ENCODE results near the gene MEIS2. TPM values are rescaled to one million over a fixed set of nuclear protein-coding genes. Genes with fewer than 3 reads are reported as not detected.
A peak's percentile ranks its signal among the peaks of the same experiment; 100 is the strongest.

Gene MEIS2
- polyA plus RNA-seq, 1 donor from 2014 or later, result not detected

DNA sequence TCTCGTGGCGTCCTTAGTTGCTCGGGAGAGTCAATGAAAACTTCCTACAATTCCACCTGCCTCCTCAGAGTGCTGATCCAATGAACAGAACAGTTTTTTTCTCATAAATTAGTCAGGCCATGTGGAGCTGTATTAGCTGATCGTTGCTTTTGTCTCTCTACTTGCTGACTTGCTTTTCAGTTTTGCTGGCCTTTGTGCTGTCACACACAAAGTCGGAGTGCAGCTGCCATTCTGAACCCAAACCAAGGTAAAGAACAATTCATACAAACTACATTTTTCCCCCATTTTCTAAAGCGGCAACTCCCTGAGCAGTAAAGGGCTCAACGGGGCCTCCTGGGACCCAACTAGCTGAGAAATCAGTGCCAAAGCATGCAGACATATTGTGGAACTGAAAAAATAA lies 43.1 kb downstream of the MEIS2 start:
- H3K27ac Mint-ChIP-seq, result no peak overlapping the region
- peaks cover 2 to 7% (median 3%) of the 10 kb centered on the region in 3 donors for H3K9me3 Mint-ChIP-seq
- no peaks in the 10 kb centered on the region for H3K4me1 Mint-ChIP-seq
- H3K36me3 Mint-ChIP-seq, result no peaks in the 10 kb centered on the region
- H3K27me3 Mint-ChIP-seq, result no peaks in the 10 kb centered on the region
- no peak overlapping the region for H3K4me3 Mint-ChIP-seq

DNA sequence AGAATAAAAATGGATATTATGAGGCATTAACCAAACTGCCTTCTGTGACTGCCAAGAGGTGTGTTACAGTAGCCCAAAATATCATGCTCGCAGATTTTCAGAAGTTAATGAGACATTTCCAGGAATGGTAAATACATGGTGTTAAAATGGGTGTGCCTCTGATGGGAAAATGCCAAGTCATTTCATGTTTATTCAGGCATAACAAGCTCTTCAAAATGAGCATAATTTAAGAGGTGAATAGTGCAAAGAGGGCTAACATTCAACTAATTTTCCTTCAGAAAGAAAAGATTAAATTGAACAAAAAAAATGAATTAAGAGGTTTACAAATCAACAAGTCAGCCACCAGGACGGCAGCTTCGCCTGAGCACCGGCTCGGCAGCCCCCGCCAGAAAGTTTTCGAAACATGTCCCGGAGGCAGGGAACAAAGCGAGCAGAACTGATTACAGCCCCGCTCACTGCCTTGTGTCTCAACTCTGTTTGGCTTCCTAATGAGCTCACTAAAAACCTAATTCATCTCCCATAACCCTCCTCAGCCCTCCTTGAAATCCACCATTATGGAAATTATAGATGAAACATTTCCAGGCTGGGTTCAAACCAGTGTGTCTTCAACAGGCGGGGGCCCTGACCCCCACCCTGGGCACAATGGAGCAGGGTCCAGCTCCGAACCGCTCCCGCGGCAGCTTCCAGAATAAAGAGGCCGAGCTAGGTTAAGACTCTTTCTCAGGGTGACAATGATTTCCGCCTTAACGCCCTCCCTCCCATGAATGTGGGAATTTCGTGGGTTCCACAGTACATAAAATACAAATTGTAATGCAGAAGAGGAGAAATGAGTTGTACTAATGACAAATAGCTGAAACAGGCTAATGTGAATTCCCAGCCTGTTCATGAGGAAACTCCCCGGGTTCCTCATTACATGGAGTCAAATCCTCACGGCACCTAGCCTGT lies 43.9 kb downstream of the MEIS2 start:
- peaks cover 2 to 7% (median 3%) of the 10 kb centered on the region in 3 donors for H3K9me3 Mint-ChIP-seq
- H3K27ac Mint-ChIP-seq, result no peak overlapping the region
- H3K4me3 Mint-ChIP-seq, result no peak overlapping the region
- no peaks in the 10 kb centered on the region for H3K36me3 Mint-ChIP-seq
- no peaks in the 10 kb centered on the region for H3K27me3 Mint-ChIP-seq
- no peaks in the 10 kb centered on the region for H3K4me1 Mint-ChIP-seq

DNA sequence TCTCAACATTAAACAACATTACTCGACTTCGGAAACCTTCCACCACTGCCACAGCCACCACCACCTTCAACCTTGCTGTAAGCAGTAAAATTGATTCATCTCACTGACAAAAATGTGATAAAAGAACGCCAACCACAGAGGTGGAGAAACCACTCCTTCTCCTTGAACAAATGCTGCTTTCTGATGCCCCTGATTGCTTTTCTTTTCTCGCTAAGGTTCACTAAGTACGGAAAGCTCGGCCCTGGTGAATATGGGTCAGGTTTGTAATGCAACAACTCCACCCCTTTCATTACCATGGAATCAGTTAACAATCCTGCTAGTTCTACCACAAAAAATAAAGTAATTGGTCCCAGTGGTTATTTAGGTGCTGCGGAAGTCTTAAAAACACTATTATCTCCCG lies 44.9 kb downstream of the MEIS2 start:
- Mint-ChIP-seq H3K36me3 (no peaks in the 10 kb centered on the region), H3K9me3 (peaks cover 2 to 7% (median 3%) of the 10 kb centered on the region in 3 donors)

DNA sequence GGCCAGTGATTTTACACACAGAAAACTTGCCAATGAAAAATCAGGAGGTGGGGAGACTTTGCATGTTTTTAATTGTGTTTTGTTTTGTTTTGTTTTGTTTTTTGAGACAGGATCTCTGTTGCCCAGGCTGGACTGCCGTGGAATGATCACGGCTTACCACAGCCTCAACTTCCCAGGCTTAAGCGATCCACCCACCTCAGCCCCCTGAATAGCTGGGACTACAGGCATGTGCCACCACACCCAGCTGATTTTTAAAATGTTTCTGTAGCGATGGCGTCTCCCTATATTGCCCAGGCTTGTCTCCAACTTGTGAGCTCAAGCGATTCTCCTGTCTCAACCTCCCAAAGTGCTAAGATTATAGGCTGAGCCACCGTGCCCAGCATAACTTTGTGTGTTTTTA lies 46.0 kb downstream of the MEIS2 start:
- Mint-ChIP-seq H3K27me3 (no peaks in the 10 kb centered on the region), H3K9me3 (peaks cover 2 to 7% (median 3%) of the 10 kb centered on the region in 3 donors), H3K27ac (no peak overlapping the region), H3K4me1 (no peaks in the 10 kb centered on the region), H3K4me3 (no peak overlapping the region), H3K36me3 (no peaks in the 10 kb centered on the region)

More for the DNA sequence above, 44.9 kb downstream of the MEIS2 start:
- Mint-ChIP-seq H3K4me3 (no peak overlapping the region), H3K27me3 (no peaks in the 10 kb centered on the region), H3K27ac (no peak overlapping the region), H3K4me1 (no peaks in the 10 kb centered on the region)

DNA sequence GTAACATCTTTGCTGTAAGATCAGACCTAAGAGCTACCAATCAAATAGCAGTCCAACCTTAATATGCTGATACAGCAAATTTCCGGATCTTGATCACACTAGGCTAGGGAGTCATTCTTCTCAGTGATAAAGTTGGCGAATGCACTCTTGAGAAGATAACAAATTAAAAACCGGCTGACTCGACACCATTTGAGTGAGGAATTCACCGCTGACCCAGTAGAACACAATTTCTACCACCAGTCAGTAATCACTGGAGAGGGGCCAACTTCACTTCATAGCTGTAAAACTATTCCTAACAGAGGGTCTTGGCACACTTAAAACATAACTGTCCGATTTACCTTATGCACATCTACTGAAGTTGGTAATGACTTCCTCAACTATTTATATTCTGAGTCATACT lies 47.2 kb downstream of the MEIS2 start:
- no peak overlapping the region for H3K4me3 Mint-ChIP-seq
- H3K9me3 Mint-ChIP-seq, result peaks cover under 1 to 7% (median 2%) of the 10 kb centered on the region in 3 donors
- no peaks in the 10 kb centered on the region for H3K4me1 Mint-ChIP-seq

DNA sequence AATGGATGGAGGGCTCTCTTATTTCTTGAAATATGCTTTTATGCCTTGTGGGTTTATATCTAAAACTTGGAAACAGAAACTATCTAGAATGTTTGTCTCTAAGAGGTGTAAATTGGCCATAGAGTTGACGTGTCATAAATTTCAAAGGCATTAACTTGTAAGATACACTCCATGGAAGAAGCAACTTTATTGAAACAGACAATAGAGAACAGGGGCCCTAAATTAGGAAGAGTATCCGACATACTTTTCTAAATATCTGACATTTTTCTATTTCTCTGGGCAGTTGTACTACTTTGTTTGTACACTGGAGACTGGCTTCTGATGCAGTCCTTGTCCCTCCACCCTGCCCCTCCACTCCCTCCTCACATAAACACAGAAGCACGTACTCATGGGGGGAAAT lies 50.0 kb downstream of the MEIS2 start:
- Mint-ChIP-seq H3K27ac (no peak overlapping the region), H3K9me3 (peaks cover 0 to 3% (median 2%) of the 10 kb centered on the region in 3 donors), H3K27me3 (peaks cover 2% of the 10 kb centered on the region), H3K36me3 (no peaks in the 10 kb centered on the region), H3K4me3 (no peak overlapping the region), H3K4me1 (no peaks in the 10 kb centered on the region)

More for the DNA sequence above, 47.2 kb downstream of the MEIS2 start:
- no peaks in the 10 kb centered on the region for H3K36me3 Mint-ChIP-seq
- no peaks in the 10 kb centered on the region for H3K27me3 Mint-ChIP-seq
- H3K27ac Mint-ChIP-seq, result no peak overlapping the region

DNA sequence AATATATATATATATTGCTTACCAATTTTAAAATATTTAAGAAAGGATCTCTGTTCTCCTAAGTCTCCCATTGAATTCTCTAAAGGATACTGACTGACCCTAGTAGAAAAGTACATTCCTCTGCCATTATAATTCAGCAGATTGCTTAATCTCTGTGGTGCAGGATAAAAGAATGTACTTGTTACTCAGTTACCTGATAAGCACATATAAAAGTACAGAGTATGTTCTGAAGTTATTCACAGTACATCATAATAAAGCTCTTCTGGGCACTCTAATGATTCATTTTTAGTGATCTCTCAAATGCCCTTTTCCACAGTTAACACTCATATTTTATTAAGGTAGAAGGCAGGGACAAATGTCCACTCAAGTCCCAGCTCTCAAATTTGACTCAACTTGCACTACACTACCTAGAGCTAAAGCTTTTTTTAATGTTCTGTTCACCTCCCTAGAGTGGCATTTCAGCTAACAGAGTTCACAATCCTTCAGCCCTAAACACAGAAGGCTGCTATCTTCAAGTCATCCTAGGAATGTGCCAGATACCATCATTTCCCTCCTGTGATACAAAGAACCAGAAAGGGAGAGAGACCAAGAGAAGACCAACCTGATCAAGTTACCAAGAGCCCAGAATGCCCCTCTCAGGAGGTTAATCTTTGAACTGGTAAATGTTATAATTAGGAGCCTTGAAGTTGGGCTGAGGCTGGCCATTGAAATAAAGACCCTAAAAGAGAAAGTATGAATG lies 53.3 kb downstream of the MEIS2 start:
- Mint-ChIP-seq H3K27ac (no peak overlapping the region), H3K36me3 (no peaks in the 10 kb centered on the region), H3K4me1 (no peaks in the 10 kb centered on the region), H3K9me3 (no peaks in the 10 kb centered on the region), H3K4me3 (no peak overlapping the region), H3K27me3 (peaks cover 2% of the 10 kb centered on the region)

DNA sequence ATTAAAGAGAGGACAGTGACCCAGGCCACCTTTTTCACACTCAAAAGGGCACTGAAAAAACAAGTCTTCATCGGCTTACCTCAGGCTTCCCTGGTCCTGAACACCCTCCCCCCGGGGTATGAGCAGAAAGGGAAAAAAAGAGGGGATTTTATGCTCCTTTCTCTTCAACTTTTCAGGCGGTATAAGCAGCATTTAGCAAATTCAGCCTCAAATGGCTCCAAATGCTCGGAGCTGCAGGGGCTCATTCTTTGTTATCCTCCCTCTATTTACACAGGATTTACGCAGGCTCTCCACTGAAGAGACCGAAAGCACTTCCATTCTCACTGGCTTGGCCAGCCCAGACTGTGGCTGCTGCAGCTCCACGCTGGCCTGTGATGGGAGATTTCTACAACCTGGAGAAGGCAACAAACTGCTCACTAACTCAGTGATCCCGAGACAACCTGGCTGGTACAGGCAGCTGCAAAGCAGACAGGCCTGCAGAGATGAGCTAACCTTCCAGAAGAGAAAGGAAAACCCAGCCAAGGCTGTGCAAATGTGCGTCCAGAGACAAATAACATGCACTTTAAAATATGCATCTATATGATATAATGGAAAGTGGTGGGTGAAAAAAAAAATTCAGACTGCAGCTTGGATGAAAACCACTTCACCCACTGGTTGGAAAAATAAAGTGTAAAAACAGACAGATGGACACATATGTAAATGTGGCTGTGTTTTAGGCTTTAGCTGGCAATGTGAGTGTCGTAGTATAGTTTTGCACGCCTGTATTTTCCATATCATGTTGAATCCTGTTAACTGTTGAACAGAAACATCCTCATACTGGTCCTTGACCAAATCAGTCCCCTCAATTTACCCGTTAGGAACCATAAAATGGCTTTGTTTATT lies 54.2 kb downstream of the MEIS2 start:
- no peaks in the 10 kb centered on the region for H3K4me1 Mint-ChIP-seq
- no peak overlapping the region for H3K4me3 Mint-ChIP-seq
- H3K27me3 Mint-ChIP-seq, result peaks cover 2% of the 10 kb centered on the region
- no peak overlapping the region for H3K27ac Mint-ChIP-seq
- no peaks in the 10 kb centered on the region for H3K36me3 Mint-ChIP-seq
- H3K9me3 Mint-ChIP-seq, result no peaks in the 10 kb centered on the region

DNA sequence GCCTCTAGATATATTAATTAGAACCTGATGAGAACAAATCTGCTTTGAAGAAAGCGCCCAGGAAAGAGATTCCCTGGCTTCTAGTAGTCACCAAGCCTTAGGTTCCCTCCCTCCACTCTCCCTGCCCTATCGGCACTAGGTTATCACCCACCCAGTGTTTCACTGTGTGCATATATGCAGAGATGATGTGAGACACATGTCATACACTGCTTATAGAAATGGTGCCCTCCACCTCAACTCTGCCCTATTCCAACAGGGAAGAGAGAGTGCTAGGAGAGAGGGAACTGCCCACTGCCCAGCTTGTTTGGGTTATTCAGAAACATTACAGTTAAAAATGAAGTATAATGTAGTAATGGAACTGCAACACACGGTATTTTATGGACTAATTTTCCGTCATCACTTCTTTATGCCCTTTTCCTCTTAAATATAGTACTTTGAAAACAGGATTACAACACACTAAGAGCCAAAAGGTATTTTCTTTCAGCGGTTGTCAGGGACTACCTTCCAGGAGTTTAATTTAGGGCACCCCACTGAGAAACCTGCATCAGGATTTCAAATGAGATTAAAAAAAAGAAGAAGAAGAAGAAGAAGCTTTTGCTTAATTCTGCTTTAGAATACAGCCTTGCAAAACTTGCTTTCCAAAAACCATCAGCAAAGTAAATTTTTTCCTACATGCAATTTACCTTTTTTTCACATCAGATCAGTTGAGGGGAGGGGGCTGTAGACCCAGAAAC lies 55.3 kb downstream of the MEIS2 start:
- no peak overlapping the region for H3K4me3 Mint-ChIP-seq
- H3K36me3 Mint-ChIP-seq, result no peaks in the 10 kb centered on the region
- peaks cover 2% of the 10 kb centered on the region for H3K27me3 Mint-ChIP-seq
- H3K4me1 Mint-ChIP-seq, result no peaks in the 10 kb centered on the region
- no peak overlapping the region for H3K27ac Mint-ChIP-seq
- no peaks in the 10 kb centered on the region for H3K9me3 Mint-ChIP-seq

DNA sequence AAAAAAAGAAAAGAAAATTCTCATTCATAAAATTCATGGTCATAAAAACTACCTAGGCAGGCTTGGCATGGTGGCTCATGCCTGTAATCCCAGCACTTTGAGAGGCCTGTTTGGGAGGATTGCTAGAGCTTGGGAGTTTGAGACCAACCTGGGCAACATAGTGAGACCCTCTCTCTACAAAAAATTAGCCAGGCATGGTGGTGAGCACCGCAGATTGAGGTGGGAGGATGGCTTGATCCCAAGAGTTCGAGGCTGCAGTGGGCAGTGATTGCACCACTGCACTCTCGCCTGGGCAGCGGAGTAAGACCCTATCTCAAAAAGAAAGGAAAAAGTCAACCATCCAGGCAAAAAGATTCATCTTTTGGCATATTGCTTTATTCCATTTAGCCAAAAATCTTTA lies 58.5 kb downstream of the MEIS2 start:
- Mint-ChIP-seq H3K4me3 (no peak overlapping the region), H3K27me3 (peaks cover 2% of the 10 kb centered on the region), H3K9me3 (no peaks in the 10 kb centered on the region), H3K36me3 (no peaks in the 10 kb centered on the region), H3K4me1 (no peaks in the 10 kb centered on the region), H3K27ac (no peak overlapping the region)

DNA sequence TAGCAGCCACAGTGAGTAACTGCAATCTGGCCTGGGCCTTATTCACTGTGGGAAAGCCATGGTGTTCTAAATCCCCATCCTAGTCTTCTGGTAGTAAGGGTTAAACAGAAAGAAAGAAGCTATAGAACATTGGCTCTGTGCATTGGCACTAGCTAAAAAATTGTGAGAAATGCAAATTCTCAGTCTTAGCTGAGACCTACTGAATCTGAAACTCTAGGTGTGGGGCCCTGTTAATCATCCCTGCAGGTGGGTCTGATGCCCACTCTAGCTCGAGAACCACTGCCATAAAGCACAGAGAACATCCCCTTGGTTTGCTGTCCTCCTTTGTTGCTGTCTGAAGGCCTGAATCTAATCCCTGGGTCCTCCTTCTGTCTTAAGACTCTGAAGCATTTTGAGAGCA lies 59.3 kb downstream of the MEIS2 start:
- Mint-ChIP-seq H3K4me3 (no peak overlapping the region), H3K27ac (no peak overlapping the region), H3K4me1 (no peaks in the 10 kb centered on the region), H3K27me3 (peaks cover under 1% of the 10 kb centered on the region), H3K36me3 (no peaks in the 10 kb centered on the region), H3K9me3 (no peaks in the 10 kb centered on the region)

DNA sequence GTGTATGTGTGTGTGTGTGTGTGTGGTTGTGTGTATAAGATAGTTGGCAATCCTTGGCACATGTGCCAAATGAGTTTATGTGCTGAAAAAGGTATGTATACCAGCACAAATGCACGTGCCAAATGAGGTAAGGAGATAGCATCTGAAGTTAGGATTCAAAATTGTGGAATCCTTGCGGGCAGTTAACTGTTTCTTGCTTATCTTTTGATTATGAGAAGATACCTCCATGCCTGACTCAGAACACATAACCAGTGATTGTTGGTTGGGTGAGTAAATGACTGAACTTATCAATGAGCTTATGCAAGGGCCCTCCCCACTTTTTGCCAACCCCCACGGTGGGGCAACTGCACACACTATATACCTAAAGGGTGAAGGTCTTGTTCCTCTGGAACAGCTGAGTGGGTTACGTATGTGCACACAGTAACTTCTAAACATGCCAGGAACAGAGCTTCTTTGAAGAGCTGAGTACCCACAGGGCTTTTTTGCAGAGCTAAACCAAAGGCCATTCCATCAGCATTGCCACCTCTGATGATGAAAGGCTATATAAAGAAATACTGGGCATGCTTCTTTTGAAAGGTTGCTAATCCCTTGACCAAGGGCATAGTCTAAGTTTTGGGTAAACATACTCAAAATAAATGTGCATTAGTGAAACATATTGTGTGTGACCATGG lies 60.1 kb downstream of the MEIS2 start:
- H3K4me3 Mint-ChIP-seq, result no peak overlapping the region
- H3K27me3 Mint-ChIP-seq, result no peaks in the 10 kb centered on the region
- no peaks in the 10 kb centered on the region for H3K36me3 Mint-ChIP-seq
- no peaks in the 10 kb centered on the region for H3K9me3 Mint-ChIP-seq
- peak overlapping the region in 1 of 3 donors; percentile 2 for H3K27ac Mint-ChIP-seq
- no peaks in the 10 kb centered on the region for H3K4me1 Mint-ChIP-seq

DNA sequence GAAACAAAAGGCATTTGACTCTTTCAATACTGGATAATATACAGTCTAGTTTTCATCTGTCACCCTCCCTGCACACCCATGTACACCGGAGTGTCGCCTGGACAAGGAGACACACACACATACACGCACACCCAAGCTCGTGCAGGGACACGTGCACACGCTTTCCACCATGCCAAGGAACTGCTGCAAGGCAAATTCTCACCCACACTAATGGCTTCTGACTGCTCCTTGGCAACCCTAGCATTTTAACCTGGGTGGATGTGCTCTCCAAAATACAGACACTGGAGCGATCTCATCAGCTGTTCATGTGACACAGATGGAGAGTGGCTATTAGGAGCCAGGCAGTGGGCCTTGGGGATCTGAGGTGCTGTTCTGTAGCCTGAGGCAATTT lies 61.6 kb downstream of the MEIS2 start:
- peaks cover 0 to 2% (median 0%) of the 10 kb centered on the region in 3 donors for H3K9me3 Mint-ChIP-seq
- no peaks in the 10 kb centered on the region for H3K36me3 Mint-ChIP-seq
- no peak overlapping the region for H3K27ac Mint-ChIP-seq
- H3K4me1 Mint-ChIP-seq, result no peaks in the 10 kb centered on the region
- H3K27me3 Mint-ChIP-seq, result peaks cover 2% of the 10 kb centered on the region
- H3K4me3 Mint-ChIP-seq, result no peak overlapping the region

Measured in IgD-negative memory B cell (primary cell).